ENCODE results near the gene DNAJC1.
"Not testable (repeated sequence)": the region's sequence is repeated elsewhere in the genome, so short reads cannot be mapped to it uniquely, and the experiment has no call there.

The DNAJC1 gene

DNA sequence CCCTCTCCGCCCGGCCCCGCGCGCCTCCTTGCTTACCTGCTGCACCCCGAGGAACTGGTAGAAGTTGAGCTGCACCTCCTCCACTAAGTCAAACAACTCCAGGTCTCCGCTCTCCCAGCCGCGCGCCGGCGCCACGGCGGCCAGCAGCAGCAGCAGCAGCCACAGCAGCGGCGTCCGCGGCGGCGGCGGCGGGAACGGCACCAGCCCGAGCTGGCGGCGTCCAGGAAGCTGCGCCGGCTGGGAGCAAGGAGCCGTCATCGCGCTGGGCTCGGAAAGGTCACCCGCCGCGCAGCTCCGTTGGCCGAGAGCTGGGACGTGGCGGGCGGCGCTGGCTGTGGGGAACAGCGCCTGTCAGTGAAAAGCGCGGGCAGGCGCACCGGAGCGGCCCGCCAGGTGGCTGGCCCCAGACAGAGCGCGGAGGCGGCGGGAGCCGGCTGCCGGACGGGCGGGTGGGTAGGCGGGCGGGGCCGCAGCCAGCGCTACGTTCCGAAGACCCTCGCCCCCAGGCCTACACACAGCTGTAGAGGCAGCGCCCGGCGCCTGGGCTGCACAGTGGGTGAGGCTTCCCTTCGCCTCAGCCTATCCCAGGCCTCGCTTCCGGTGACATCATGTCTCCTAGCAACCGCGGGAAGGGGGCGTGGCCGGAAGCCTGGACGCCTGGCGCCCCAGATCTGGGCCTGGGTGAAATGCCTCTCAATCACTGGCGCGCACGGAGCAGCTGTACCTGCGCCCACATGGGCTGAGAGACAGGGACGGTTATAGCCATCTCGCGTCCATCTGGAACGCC, at the start of gene DNAJC1:
Gene DNAJC1, minus strand, starts transcription at position 554 of the 787 bp plus-strand sequence. Its CDS starts 296 bp downstream, at position 258.
- DNase-seq (ENCODE audit: low read depth), result peak; percentile 51

GRCh38 chr10:22053048-22053447, 49.5 kb upstream of the DNAJC1 start:
- no peak for DNase-seq (ENCODE audit: low read depth)

GRCh38 chr10:22049635-22050034, 46.1 kb upstream of the DNAJC1 start:
- DNase-seq (ENCODE audit: low read depth), result no peak

GRCh38 chr10:22047812-22048211, 44.3 kb upstream of the DNAJC1 start:
- DNase-seq (ENCODE audit: low read depth), result no peak

DNA sequence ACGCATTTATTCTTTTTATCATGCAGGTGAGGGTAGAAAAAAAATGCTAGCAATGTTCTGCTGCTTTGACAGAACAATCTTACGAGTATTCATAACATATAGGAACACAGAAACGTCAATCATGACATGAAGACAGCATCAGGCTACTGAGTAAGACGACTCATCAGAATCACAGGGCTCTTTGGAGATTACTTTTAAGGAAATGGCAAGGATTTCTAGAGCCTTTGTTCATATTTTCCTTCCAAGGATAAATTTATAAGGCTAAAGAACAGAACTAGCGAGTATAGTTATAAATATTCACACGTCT, 39.8 kb upstream of the DNAJC1 start:
- no peak for DNase-seq (ENCODE audit: low read depth)

- no peak for DNase-seq (ENCODE audit: low read depth)
These were observed 39.2 kb upstream of the DNAJC1 start for GRCh38 chr10:22042557-22043326.

- DNase-seq (ENCODE audit: low read depth), result no peak
These were observed 30.8 kb upstream of the DNAJC1 start for GRCh38 chr10:22034333-22034732.

- DNase-seq (ENCODE audit: low read depth), result not testable (repeated sequence)
These were observed 28.7 kb upstream of the DNAJC1 start for GRCh38 chr10:22032268-22032667.

GRCh38 chr10:22030421-22030820, 26.9 kb upstream of the DNAJC1 start:
- no peak for DNase-seq (ENCODE audit: low read depth)

GRCh38 chr10:22029445-22030236, 26.1 kb upstream of the DNAJC1 start:
- no peak for DNase-seq (ENCODE audit: low read depth)

- no peak for DNase-seq (ENCODE audit: low read depth)
These were observed 24.1 kb upstream of the DNAJC1 start for GRCh38 chr10:22027364-22028238.

- DNase-seq (ENCODE audit: low read depth), result no peak
These were observed 22.8 kb upstream of the DNAJC1 start for GRCh38 chr10:22026287-22026686.

DNA sequence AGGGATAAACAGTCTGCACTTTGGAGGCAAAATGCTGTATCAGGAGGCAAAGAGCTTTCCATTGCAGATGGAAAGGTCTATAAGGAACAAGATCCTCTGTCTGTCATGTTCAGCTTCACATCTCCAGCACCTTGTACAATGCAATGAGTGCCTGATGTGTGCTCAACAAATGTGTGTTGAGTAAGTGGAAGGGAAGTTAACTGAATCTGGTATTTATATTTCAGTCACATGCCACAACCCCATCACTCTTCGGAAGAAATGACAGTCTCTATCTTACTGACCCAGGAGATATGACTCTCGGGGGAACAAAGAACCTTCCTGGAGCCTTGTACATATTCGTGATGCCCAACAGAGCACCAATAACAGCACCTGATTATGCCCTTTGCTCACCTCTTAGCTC, 20.0 kb upstream of the DNAJC1 start:
- DNase-seq (ENCODE audit: low read depth), result no peak

GRCh38 chr10:22022257-22023032, 18.9 kb upstream of the DNAJC1 start:
- no peak for DNase-seq (ENCODE audit: low read depth)

DNA sequence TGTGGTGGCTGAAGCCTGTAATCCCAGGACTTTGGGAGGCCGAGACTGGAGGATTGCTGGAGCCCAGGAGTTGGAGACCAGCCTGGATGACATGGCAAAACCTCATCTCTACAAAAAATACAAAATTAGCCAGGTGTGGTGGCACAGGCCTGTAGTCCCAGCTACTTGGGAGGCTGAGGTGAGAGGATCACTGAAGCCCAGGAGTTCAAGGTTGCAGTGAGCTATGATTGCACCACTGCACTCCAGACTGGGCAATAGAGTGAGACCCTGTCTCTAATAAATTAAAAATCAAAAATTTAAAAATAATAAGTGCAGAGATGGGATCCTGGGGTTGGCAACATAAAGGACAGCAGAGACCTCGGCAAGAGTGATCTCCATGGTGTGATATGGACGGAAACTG, 17.6 kb upstream of the DNAJC1 start:
- not testable (repeated sequence) for DNase-seq (ENCODE audit: low read depth)

GRCh38 chr10:22017283-22018020, 13.9 kb upstream of the DNAJC1 start:
- no peak for DNase-seq (ENCODE audit: low read depth)

DNA sequence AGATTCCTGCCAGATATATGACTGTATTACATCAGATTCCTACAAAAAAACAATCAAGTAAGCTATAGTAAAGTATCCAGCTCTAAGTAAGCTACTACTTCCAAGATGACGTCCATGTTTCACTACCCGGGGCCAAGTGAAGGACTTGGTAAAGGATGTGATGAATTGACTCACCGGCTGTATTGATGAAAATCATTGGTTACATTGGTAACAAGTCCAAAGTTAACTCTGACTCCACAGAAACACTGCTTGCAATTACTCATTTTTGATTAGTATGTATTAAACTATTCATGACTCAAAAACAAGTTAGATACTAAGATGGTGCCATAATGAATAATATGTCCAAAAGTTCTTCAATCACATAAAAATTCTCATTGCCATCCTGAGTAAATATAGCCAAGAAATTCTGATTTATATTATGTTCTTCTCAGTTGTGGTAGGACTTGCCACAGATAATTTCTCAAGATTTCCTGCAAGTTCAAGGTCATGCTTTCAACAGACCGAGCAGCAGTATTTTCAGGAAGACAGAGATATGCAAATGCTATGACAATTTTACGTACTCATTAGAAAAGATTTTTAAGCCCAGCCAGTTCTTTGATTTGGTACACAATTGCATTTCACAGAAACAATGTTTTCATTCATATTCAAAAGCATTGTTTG, 12.6 kb upstream of the DNAJC1 start:
- DNase-seq (ENCODE audit: low read depth), result no peak

DNA sequence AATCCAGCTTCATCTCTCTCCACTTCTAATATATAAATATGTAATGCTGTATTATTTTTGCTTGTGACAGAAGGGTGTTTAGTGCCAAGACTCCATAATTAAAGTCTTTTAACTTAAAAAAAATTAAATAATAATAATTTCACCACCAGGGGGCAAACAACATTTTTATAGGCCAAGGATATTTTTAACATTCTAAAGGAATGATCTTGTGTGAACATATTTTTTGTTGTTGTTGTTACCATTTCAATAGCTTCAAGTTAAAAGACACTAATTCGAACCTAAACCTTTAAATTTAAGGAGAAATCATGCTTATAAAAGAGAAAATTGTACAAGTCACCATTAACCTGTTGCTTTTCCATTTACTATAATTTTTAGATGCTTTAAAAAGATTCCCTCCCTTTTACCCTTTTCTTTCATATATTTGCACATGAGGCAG, 7.5 kb upstream of the DNAJC1 start:
- no peak for DNase-seq (ENCODE audit: low read depth)

DNA sequence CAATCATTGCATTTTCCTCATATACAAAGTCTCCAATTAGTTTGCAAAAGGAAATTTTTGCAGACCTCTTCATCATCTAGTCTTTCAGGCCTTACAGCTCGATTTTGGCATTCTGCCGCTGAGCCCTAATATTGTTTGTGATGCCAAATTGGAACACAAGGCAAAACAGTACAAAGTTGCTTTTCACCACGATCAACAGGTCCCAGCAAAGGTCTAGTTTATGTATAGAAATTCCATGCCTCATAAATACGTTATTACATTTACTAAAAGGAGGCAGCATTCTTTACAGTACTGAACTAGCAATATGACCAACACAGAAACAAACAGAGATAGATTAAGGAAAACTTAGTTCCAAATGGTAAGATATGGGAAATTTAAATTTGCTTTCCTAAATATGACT, 7.0 kb upstream of the DNAJC1 start:
- DNase-seq (ENCODE audit: low read depth), result no peak
